ENCODE results near the gene PLS1.
A peak's percentile ranks its signal among the peaks of the same experiment; 100 is the strongest.
"Not testable (repeated sequence)": the region's sequence is repeated elsewhere in the genome, so short reads cannot be mapped to it uniquely, and the experiment has no call there.

Gene PLS1

GRCh38 chr3:142693136-142693853, 97.1 kb downstream of the PLS1 start:
- DNase-seq (ENCODE audit: low read depth in 2 of 2): no peak

GRCh38 chr3:142694225-142694624, 98.0 kb downstream of the PLS1 start:
- DNase-seq (ENCODE audit: low read depth in 2 of 2): no peak

- no peak for DNase-seq (ENCODE audit: low read depth in 2 of 2)
Measured at GRCh38 chr3:142705198-142705597, 109.0 kb downstream of the PLS1 start.

- DNase-seq (ENCODE audit: low read depth in 2 of 2): no peak
Measured at GRCh38 chr3:142706321-142707127, 110.3 kb downstream of the PLS1 start.

- DNase-seq (ENCODE audit: low read depth in 2 of 2): no peak
Measured at GRCh38 chr3:142709207-142709606, 113.0 kb downstream of the PLS1 start.

- DNase-seq (ENCODE audit: low read depth in 2 of 2): not testable (repeated sequence)
Measured at GRCh38 chr3:142714882-142715281, 118.7 kb downstream of the PLS1 start.

GRCh38 chr3:142716102-142716501, 119.9 kb downstream of the PLS1 start:
- DNase-seq (ENCODE audit: low read depth in 2 of 2): no peak

GRCh38 chr3:142723665-142723967, 127.4 kb downstream of the PLS1 start:
- no peak for DNase-seq (ENCODE audit: low read depth in 2 of 2)

GRCh38 chr3:142723968-142724681, 127.9 kb downstream of the PLS1 start, which contains the start of gene TRPC1:
TRPC1 (plus strand) TSS chr3:142724034; CDS start chr3:142724560, 526 bp downstream.
- DNase-seq (ENCODE audit: low read depth in 2 of 2): peak; percentile 42 to 52

GRCh38 chr3:142724682-142725356, 128.6 kb downstream of the PLS1 start:
- no peak for DNase-seq (ENCODE audit: low read depth in 2 of 2)

GRCh38 chr3:142725357-142725739, 129.2 kb downstream of the PLS1 start:
- no peak for DNase-seq (ENCODE audit: low read depth in 2 of 2)

- DNase-seq (ENCODE audit: low read depth in 2 of 2): no peak
Measured at GRCh38 chr3:142726017-142726416, 129.8 kb downstream of the PLS1 start.

GRCh38 chr3:142732066-142732465, 135.9 kb downstream of the PLS1 start:
- no peak for DNase-seq (ENCODE audit: low read depth in 2 of 2)

- DNase-seq (ENCODE audit: low read depth in 2 of 2): no peak
Measured at GRCh38 chr3:142734834-142735233, 138.6 kb downstream of the PLS1 start.

- DNase-seq (ENCODE audit: low read depth in 2 of 2): no peak
Measured at GRCh38 chr3:142735462-142735861, 139.3 kb downstream of the PLS1 start.

GRCh38 chr3:142738396-142738795, 142.2 kb downstream of the PLS1 start:
- no peak for DNase-seq (ENCODE audit: low read depth in 2 of 2)

GRCh38 chr3:142746646-142747045, 150.5 kb downstream of the PLS1 start:
- DNase-seq (ENCODE audit: low read depth in 2 of 2): no peak

- DNase-seq (ENCODE audit: low read depth in 2 of 2): not testable (repeated sequence)
Measured at GRCh38 chr3:142750531-142750930, 154.3 kb downstream of the PLS1 start.

GRCh38 chr3:142752605-142753004, 156.4 kb downstream of the PLS1 start:
- DNase-seq (ENCODE audit: low read depth in 2 of 2): not testable (repeated sequence)

GRCh38 chr3:142754494-142754893, 158.3 kb downstream of the PLS1 start:
- DNase-seq (ENCODE audit: low read depth in 2 of 2): no peak

All from fibroblast of skin of left quadriceps (primary cell).